ENCODE measurements around the gene THSD7B. TPM values are rescaled to one million over a fixed set of nuclear protein-coding genes. Genes with fewer than 3 reads are reported as not detected.

THSD7B gene
- total RNA-seq, 4 donors from 2014 or later = 0.27 TPM; not detected in 3

- WGBS, 2 donors (ENCODE audit: low coverage in 1 of 2) = 31 to 53% methylated on average over 3 to 4 of the region's 4 CpGs
- H3K4me1 ChIP-seq = no peaks in the 10 kb centered on the region
Measured at GRCh38 chr2:137380610-137381009, 615.3 kb downstream of the THSD7B start.

DNA sequence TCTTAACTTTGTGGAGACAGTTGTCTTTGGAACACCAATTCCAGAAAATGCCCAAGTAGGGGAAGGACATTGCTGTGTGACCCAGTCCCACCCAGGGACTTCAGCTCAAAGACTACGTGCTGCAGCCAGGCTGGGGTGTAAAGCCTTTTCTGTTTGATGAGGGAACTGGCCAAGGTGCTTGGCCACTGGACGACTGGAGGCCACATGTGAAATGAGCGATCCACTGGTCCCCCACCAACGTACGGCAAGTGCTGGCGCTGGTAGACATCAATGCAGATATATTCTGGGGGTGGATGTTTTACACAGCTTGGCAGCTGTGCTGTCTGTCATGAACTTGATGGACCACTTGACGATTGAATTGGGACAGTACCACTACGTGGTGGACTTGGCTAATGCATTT lies 616.4 kb downstream of the THSD7B start:
- H3K27ac ChIP-seq = no peak overlapping the region
- in situ Hi-C loops (cut with MboI; ENCODE audit: low pct_ligation_motif_present in 1 of 4, low pct_unique_long_range_greater_than_20kb in 1 of 4, low sequenced_read_pairs in 3 of 4) = no loop called here
- no peaks in the 10 kb centered on the region for H3K27me3 ChIP-seq
- H3K4me3 ChIP-seq = no peak overlapping the region
- 79% methylated on average over 8 of the region's 8 CpGs; no CpG with 5 or more reads in 1 of the 2 donors for WGBS, 2 donors (ENCODE audit: low coverage in 1 of 2)
- TF ChIP-seq, protein P1, sequence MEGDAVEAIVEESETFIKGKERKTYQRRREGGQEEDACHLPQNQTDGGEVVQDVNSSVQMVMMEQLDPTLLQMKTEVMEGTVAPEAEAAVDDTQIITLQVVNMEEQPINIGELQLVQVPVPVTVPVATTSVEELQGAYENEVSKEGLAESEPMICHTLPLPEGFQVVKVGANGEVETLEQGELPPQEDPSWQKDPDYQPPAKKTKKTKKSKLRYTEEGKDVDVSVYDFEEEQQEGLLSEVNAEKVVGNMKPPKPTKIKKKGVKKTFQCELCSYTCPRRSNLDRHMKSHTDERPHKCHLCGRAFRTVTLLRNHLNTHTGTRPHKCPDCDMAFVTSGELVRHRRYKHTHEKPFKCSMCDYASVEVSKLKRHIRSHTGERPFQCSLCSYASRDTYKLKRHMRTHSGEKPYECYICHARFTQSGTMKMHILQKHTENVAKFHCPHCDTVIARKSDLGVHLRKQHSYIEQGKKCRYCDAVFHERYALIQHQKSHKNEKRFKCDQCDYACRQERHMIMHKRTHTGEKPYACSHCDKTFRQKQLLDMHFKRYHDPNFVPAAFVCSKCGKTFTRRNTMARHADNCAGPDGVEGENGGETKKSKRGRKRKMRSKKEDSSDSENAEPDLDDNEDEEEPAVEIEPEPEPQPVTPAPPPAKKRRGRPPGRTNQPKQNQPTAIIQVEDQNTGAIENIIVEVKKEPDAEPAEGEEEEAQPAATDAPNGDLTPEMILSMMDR (IDR thresholded peaks at IDR 0.05) = no peak
- TF ChIP-seq POLR2A (IDR thresholded peaks at IDR 0.05) = no peak
- no peak for TF ChIP-seq EP300 (IDR thresholded peaks at IDR 0.05; ENCODE audit: low read depth)
- no peak for TF ChIP-seq POLR2AphosphoS5 (IDR thresholded peaks at IDR 0.05)
- no peak for DNase-seq
- intact Hi-C loops (cut with DNase I; ENCODE audit: low total_unique reads) = no loop called here
- H3K36me3 ChIP-seq = no peaks in the 10 kb centered on the region
- no peaks in the 10 kb centered on the region for H3K9me3 ChIP-seq
- no peaks in the 10 kb centered on the region for H3K4me1 ChIP-seq

More at GRCh38 chr2:137380610-137381009, 615.3 kb downstream of the THSD7B start:
- H3K4me3 ChIP-seq = no peak overlapping the region
- no peaks in the 10 kb centered on the region for H3K9me3 ChIP-seq
- intact Hi-C loops (cut with DNase I; ENCODE audit: low total_unique reads) = no loop called here
- in situ Hi-C loops (cut with MboI; ENCODE audit: low pct_ligation_motif_present in 1 of 4, low pct_unique_long_range_greater_than_20kb in 1 of 4, low sequenced_read_pairs in 3 of 4) = no loop called here
- H3K27me3 ChIP-seq = no peaks in the 10 kb centered on the region
- TF ChIP-seq POLR2A (IDR thresholded peaks at IDR 0.05) = no peak
- TF ChIP-seq EP300 (IDR thresholded peaks at IDR 0.05; ENCODE audit: low read depth) = no peak
- TF ChIP-seq, protein P1 (IDR thresholded peaks at IDR 0.05) = no peak
- TF ChIP-seq POLR2AphosphoS5 (IDR thresholded peaks at IDR 0.05) = no peak
- no peaks in the 10 kb centered on the region for H3K36me3 ChIP-seq
- H3K27ac ChIP-seq = no peak overlapping the region
- DNase-seq = no peak

DNA sequence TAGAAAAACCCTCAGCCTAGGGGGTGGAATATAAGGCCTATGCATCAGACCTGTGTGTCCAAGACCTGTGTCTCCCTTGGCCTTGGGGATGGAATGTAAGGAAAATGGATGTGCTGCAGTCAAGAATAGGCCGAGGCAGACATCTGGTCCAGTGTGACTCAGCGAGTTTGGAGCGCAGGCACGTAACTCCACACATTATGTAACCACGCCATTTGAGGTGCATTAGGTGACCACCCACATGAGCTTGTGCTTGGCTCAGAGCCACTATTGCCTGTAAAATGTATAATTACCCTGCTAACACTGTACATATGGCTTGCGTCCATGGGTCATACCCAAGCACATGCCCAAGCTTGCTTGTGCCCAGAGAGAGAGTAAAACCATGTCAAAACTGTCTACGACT lies 618.0 kb downstream of the THSD7B start:
- Histone ChIP-seq H3K9me3 (no peaks in the 10 kb centered on the region), H3K27ac (no peak overlapping the region), H3K4me1 (no peaks in the 10 kb centered on the region), H3K27me3 (no peaks in the 10 kb centered on the region), H3K4me3 (no peak overlapping the region), H3K36me3 (no peaks in the 10 kb centered on the region)
- intact Hi-C loops (cut with DNase I; ENCODE audit: low total_unique reads) = no loop called here
- TF ChIP-seq, protein P1 (IDR thresholded peaks at IDR 0.05) = no peak
- TF ChIP-seq POLR2A (IDR thresholded peaks at IDR 0.05) = no peak
- no peak for TF ChIP-seq EP300 (IDR thresholded peaks at IDR 0.05; ENCODE audit: low read depth)
- TF ChIP-seq POLR2AphosphoS5 (IDR thresholded peaks at IDR 0.05) = no peak
- in situ Hi-C loops (cut with MboI; ENCODE audit: low pct_ligation_motif_present in 1 of 4, low pct_unique_long_range_greater_than_20kb in 1 of 4, low sequenced_read_pairs in 3 of 4) = no loop called here
- WGBS, 2 donors (ENCODE audit: low coverage in 1 of 2) = 67 to 88% methylated on average over 1 to 7 of the region's 7 CpGs
- DNase-seq = no peak

DNA sequence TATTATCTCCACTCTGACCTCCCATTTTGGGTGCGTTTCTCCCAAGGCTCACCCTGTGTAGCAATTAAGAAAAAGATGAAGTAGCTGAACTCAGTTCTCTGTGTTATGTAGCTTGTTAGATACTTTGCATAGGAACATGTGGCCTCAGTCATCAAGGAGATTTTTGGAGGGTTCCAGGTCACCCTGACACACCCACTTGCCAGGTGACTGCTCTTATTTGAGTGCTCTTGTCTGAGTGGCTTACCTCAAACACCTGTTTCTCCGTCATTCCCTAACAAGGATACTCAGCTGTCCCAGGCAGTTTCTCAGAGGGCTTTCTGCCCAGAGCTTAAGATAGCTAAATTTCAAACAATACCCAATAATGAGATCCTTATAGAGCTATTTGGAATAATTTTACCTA lies 621.7 kb downstream of the THSD7B start:
- DNase-seq = no peak
- in situ Hi-C loops (cut with MboI; ENCODE audit: low pct_ligation_motif_present in 1 of 4, low pct_unique_long_range_greater_than_20kb in 1 of 4, low sequenced_read_pairs in 3 of 4) (no loop called here), intact Hi-C loops (cut with DNase I; ENCODE audit: low total_unique reads) (no loop called here)
- TF ChIP-seq EP300 (IDR thresholded peaks at IDR 0.05; ENCODE audit: low read depth) = no peak
- TF ChIP-seq, protein P1 (IDR thresholded peaks at IDR 0.05) = no peak
- no peak for TF ChIP-seq POLR2AphosphoS5 (IDR thresholded peaks at IDR 0.05)
- no peak for TF ChIP-seq POLR2A (IDR thresholded peaks at IDR 0.05)
- H3K4me1 ChIP-seq = no peaks in the 10 kb centered on the region
- 76 to 89% methylated on average over 2 of the region's 2 CpGs for WGBS, 2 donors (ENCODE audit: low coverage in 1 of 2)
- no peak overlapping the region for H3K27ac ChIP-seq
- H3K36me3 ChIP-seq = no peaks in the 10 kb centered on the region
- no peaks in the 10 kb centered on the region for H3K9me3 ChIP-seq
- H3K27me3 ChIP-seq = no peaks in the 10 kb centered on the region
- no peak overlapping the region for H3K4me3 ChIP-seq
